Measurements from ENCODE around the gene GGCX. TPM values are rescaled to one million over a fixed set of nuclear protein-coding genes. Genes with fewer than 3 reads are reported as not detected.
A peak's percentile ranks its signal among the peaks of the same experiment; 100 is the strongest.
"Not testable (repeated sequence)": the region's sequence is repeated elsewhere in the genome, so short reads cannot be mapped to it uniquely, and the experiment has no call there.

The GGCX gene
- total RNA-seq, 2 donors from 2014 or later: 26.3 to 31.2 TPM

- intact Hi-C loops (cut with DNase I): no loop called here
- no peak for DNase-seq (ENCODE audit: low spot score)
Measured at GRCh38 chr2:85596486-85597143, 35.3 kb upstream of the GGCX start.

GRCh38 chr2:85596026-85596333 lies 34.7 kb upstream of the GGCX start:
- no peak for DNase-seq (ENCODE audit: low spot score)
- intact Hi-C loops (cut with DNase I): no loop called here

DNA sequence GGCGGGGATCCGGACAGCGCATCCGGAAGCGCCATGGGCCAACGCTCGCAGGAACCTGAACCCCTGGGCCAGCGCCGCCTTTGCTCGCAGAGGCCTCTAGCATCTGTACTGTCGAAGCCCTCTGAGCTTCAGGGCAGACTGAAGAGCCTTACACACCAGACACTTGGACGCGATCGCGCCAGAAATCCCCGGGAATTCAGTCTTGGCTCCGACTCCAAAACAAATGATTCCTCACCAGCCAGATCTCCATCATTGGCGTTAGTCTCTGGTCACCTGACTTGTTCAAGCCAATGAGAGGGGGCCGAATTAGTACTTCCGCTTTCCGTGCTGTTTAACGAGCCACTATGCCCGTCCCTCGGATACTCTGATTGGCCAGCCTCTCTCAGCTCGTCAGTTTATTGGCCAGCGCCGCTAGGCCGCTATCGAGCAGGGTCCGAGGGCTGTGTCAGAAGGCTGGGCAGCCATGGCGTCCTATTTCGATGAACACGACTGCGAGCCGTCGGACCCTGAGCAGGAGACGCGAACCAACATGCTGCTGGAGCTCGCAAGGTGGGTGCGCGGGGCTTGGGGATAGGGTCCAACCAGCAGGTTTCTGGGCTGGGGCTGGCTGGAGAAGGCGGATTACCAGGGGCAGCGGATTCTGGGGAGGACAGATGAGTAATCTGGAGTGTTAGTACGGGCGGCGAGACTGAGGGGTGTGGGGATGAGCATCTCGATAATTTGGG lies 34.2 kb upstream of the GGCX start, which contains the start of gene RNF181:
RNF181 (plus strand) TSS at position 445 of the 725 bp plus-strand sequence; CDS start at position 464, 19 bp downstream.
- intact Hi-C loops (cut with DNase I): no loop called here
- DNase-seq (ENCODE audit: low spot score): peak; percentile 98

GRCh38 chr2:85594715-85595300 lies 33.5 kb upstream of the GGCX start:
- intact Hi-C loops (cut with DNase I): no loop called here
- no peak for DNase-seq (ENCODE audit: low spot score)

DNA sequence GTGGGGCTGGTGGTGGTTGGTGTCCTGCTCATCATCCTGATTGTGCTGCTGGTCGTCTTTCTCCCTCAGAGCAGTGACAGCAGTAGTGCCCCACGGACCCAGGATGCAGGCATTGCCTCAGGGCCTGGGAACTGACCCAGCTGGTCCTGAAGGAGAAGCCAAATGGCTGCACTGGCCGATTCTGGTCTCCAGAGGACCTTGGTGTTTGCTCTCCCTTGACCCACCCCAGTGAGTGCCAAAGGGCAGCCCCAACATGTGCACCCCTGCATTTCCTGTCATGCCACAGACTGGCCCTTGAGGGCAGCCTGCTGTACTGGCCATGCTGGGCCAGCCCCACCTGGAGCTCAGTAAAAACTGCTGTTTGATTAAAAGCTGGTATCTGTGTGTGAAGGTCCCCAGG lies 31.7 kb upstream of the GGCX start:
- intact Hi-C loops (cut with DNase I): no loop called here
- DNase-seq (ENCODE audit: low spot score): no peak

- intact Hi-C loops (cut with DNase I): not testable (repeated sequence)
Measured at GRCh38 chr2:85592299-85592698, 31.0 kb upstream of the GGCX start.

DNA sequence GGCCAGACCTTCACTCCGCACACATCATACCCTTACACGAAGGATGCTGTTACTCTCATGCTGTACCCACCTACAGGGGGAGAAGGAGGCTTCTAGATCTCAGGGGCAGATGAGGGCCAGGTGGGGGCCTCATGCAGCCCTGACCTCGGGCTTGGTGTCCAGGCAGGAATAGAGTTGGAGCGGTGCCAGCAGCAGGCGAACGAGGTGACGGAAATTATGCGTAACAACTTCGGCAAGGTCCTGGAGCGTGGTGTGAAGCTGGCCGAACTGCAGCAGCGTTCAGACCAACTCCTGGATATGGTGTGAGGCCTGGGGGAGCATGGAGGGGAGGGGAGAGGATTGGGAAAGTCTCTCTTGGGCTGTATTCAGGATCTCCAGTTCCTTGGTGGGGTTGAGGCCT lies 30.3 kb upstream of the GGCX start:
- intact Hi-C loops (cut with DNase I): no loop called here
- no peak for DNase-seq (ENCODE audit: low spot score)

More at GRCh38 chr2:85592299-85592698, 31.0 kb upstream of the GGCX start:
- not testable (repeated sequence) for DNase-seq (ENCODE audit: low spot score)

DNA sequence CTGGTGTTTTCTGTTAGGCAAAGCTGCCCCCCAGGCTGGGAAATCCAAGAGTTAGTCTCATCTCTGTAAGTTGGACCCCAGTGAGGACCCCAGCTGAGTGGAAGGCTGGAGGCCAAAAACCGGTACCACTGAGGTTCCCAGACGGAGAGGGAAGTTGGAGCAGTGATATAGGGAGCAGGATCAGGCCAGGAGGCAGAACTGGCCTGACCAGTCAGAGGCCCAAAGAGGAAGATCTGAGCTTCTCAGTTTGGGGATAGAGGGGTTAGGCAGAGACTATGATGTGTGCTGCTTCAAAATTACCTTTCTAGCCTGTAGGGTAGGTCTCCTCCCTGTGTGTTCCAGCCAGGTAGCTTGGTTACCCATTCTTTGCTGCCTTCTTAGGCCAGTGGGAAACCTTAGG lies 29.7 kb upstream of the GGCX start:
- intact Hi-C loops (cut with DNase I): no loop called here
- DNase-seq (ENCODE audit: low spot score): no peak

DNA sequence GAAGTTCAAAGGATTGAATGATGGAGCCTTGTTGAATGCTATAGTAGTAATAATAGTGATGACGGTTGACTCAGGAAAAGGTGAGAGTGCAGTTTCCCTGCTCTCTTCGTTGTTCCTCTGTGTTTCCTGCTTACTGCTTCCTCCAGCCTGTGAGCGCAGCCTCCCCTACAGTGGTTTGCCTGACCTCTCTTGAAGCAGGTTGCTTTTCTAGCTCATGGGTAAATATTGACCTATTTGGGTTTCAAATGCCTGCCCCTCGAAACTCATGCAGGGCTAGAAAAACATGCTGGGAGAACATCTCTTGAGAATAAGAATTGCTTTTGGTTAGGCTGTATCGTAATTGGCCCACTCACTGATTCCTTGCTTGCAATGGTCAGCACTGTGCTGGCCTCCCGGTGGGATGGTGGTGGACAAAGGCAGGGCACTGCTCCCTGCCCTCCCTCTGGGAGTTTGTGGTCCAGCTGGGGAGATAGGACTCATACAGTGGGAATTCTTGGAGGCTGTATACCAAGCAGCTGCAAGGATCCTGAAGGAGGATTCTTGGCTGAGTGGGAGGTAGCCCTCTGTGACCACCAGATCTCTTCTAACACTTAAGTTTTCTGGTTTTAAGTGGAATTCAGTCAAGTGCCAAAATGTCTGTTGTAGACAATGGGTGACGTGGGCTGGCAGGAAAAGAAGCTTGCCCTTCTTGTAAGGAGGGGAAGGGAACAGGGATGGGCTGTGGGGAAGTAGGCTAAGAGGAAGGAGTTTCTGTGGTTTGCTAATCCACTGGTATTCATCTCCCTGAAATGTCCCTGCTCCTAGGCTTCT lies 28.9 kb upstream of the GGCX start:
- intact Hi-C loops (cut with DNase I): no loop called here
- no peak for DNase-seq (ENCODE audit: low spot score)

DNA sequence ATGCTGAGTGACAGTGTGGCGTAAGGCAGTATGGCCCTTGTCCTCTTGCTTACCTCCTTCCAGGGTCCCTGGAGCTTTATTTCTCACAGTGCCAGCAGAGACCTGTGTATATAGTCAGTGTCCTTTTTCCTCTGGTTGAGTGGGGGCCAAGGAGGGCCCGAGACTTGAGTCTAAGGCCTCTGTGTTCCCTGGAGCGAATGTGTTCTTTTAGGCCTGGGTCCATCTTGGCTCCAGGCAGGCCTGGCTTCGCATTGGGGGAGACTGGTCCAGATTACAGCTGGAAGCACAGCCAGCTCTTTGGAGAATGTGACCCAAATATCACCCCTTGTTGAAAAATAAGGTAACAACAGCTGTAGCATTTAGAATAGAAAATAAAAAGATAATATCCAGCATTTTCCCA lies 27.9 kb upstream of the GGCX start:
- DNase-seq (ENCODE audit: low spot score): no peak

DNA sequence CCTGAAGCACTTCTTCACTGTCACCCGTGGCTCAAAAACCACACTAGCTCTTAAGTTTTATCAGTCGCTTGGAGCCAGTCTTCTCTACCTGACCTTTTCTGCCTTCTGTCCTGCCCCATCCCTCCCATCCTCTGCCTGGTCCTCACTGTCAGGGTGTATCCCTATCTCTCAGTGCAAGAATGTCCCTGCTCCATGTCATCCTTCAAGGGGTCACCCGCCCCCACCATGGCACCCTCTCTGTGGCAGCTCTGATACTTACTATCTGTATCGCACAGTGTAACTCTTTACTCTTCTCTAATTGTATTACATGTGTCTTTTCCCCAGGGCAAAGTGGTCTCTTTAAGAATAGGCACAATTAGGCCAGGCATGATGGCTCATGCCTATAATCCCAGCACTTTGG lies 27.4 kb upstream of the GGCX start:
- intact Hi-C loops (cut with DNase I): no loop called here
- DNase-seq (ENCODE audit: low spot score): no peak

More for the DNA sequence above, 27.9 kb upstream of the GGCX start:
- intact Hi-C loops (cut with DNase I): no loop called here

- DNase-seq (ENCODE audit: low spot score): no peak
- intact Hi-C loops (cut with DNase I): no loop called here
Measured at GRCh38 chr2:85588236-85588635, 26.9 kb upstream of the GGCX start.

GRCh38 chr2:85585781-85586105 lies 24.4 kb upstream of the GGCX start:
- DNase-seq (ENCODE audit: low spot score): no peak
- intact Hi-C loops (cut with DNase I): no loop called here

DNA sequence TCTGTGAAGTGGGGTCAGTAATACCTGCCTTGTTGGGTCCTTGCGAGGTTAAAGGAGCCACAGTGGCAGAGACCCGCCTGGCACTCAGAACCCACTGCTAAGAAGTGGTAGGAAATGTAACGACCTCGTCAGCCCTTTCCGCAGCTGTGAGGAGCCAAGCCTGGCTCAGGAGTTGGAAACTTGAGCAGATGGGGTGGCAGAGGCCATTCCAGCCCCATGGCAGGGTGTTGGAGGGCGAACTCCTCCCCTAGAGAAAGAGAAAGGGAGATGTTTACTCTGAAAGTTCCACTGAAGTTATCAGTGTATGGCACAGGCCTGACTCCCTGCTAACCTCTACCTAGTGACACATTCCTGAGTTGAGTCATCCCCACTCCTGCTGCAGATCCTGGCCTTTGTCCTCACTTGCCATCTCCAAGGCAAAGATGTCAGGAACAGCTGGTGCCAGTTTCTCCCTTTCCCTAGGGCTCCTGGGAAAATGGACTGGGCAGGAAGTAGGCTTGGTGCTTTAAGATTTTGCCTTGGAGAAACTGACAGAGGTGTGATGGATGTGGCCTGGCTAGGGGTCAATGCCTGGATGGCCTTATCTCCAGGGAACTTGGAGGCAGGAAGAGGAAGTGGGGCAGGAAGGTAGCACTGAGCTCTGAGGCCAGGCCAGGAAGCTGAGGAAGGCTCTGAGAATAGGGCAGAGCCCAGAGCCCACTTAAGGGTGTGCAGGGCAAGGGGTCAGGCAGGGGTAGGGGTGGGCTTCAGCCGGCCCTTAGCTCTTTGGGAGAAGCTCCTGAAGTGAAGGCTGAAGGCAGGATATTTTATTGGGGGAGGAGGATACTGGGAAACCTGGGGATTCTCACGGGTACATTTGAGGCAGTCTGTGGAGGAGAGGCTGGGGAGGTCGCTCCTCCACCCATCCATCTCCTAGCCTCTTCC lies 23.8 kb upstream of the GGCX start:
- DNase-seq (ENCODE audit: low spot score): no peak
- intact Hi-C loops (cut with DNase I): no loop called here

DNA sequence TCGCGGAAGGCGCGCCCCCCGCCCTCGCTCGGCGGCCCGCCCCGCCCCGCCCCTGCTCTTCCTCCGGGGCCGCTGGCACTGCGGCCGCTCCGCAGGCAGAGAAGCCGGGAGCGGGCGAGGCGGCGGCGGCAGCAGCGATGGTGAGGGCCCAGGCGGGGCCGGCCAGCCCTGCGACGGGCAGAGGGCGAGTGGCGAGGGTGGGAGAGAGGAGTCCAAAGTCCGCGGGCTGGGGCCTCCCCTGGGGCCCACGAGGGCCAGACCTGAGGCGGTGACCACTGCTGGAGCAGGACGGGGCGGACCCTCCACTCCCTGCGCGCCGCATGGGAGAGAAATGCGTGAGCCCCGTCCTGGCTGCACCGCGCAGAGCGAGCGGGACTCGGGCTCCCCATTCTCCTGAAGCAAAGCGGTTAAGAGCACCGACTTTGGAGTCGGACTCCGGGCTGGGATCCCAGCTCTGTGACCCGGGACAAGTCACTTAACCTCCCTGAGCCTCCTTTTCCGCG lies 23.1 kb upstream of the GGCX start, which contains the start of gene VAMP5:
VAMP5 (plus strand) TSS at position 78 of the 503 bp plus-strand sequence; CDS start at position 138, 60 bp downstream.
- DNase-seq (ENCODE audit: low spot score): no peak
- intact Hi-C loops (cut with DNase I): no loop called here

DNA sequence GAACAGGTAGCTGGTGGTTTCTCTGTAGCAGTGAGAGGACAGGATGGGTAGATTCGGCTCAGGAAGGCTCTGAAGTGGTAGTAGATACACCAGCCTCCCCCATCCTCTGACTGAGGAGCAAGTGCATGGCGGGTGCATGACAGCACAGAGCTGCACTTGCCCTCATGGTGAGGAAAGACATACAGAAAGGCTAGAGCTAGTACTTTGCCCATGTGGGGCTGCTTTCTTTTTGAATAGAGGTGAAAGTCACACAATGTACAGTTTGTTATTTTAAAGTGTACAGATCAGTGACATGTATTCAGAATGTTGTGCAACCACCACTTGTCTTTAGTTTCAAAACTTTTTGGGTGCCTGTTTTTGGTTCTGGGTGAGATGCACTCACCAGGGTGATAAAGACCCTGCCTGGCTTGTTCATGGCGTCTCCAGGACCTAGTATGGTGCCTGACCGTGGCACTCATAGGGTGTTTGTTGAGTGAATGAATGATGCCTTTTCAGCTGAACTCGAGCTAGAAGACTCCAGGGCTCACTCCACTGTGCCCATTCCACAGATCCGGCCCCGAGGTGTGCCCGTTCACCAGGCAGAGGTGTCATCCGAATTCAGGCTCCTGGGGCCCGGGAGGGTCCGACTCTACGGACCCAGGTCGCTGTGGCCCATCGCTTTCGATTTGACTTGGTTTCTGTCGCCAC lies 22.5 kb upstream of the GGCX start:
- intact Hi-C loops (cut with DNase I): no loop called here
- no peak for DNase-seq (ENCODE audit: low spot score)

GRCh38 chr2:85582492-85582891 lies 21.2 kb upstream of the GGCX start:
- no peak for DNase-seq (ENCODE audit: low spot score)

GRCh38 chr2:85580206-85580605 lies 18.9 kb upstream of the GGCX start:
- no peak for DNase-seq (ENCODE audit: low spot score)
- intact Hi-C loops (cut with DNase I): no loop called here

More at GRCh38 chr2:85582492-85582891, 21.2 kb upstream of the GGCX start:
- intact Hi-C loops (cut with DNase I): no loop called here

Data from posterior vena cava (tissue), 2 donors.